AG04450 (cell line): ENCODE data around the gene ROGDI. TPM values are rescaled to one million over a fixed set of nuclear protein-coding genes. Genes with fewer than 3 reads are reported as not detected.

ENCODE experiments used
- CTCF ChIA-PET: fragments of 300-600, 350-600 bp; formaldehyde crosslinking; extraction: SDS; loops from one replicate; lab custom pipeline; 2022; ENCODE audit warnings: antibody characterized with exemption, inconsistent platforms; lab: Charles Lee
- POLR2A ChIA-PET: fragments of 350-600 bp; formaldehyde crosslinking; extraction: SDS; loops from one replicate; lab custom pipeline; 2021; ENCODE audit warnings: antibody characterized with exemption, inconsistent platforms; lab: Yijun Ruan, JAX
- DNase-seq: peaks from one replicate; pipeline ENCODE4 v3.0.0-alpha.2; 2011; ENCODE audit warnings: low read depth, low spot score
- H3K27ac ChIP-seq: one replicate; pipeline ENCODE4 v1.5.1; 2012; ENCODE audit warnings: low read depth, low read length, control low read depth
- H3K27me3 ChIP-seq: one replicate; pipeline ENCODE4 v1.6.0; 2012; ENCODE audit warnings: low read length; ENCODE audit not compliant: control insufficient read depth, insufficient read depth
- H3K4me3 ChIP-seq: 2 replicates; pipeline ENCODE4 v1.5.1; 2011; ENCODE audit warnings: mild to moderate bottlenecking, low read depth, low read length, control low read depth
- H3K9me3 ChIP-seq: 2 replicates; pipeline ENCODE4 v1.5.1; 2012; ENCODE audit warnings: low read length; ENCODE audit not compliant: control insufficient read depth, insufficient read depth
- polyA plus RNA-seq: library from polyadenylated mRNA; depleted of rRNA; stranded (reverse); fragments of >200 nt; gene quantifications from 2 replicates; pipeline ENCODE4 v1.2.3, GENCODE V29; 2011
- TF ChIP-seq, protein P1 (sequence below): IDR thresholded peaks from 2 replicates; pipeline ENCODE4 v1.5.1; 2011; ENCODE audit warnings: low read depth, low read length, control low read depth, inconsistent platforms

ROGDI gene
- polyA plus RNA-seq, 1 experiment = 9.2 TPM

DNA sequence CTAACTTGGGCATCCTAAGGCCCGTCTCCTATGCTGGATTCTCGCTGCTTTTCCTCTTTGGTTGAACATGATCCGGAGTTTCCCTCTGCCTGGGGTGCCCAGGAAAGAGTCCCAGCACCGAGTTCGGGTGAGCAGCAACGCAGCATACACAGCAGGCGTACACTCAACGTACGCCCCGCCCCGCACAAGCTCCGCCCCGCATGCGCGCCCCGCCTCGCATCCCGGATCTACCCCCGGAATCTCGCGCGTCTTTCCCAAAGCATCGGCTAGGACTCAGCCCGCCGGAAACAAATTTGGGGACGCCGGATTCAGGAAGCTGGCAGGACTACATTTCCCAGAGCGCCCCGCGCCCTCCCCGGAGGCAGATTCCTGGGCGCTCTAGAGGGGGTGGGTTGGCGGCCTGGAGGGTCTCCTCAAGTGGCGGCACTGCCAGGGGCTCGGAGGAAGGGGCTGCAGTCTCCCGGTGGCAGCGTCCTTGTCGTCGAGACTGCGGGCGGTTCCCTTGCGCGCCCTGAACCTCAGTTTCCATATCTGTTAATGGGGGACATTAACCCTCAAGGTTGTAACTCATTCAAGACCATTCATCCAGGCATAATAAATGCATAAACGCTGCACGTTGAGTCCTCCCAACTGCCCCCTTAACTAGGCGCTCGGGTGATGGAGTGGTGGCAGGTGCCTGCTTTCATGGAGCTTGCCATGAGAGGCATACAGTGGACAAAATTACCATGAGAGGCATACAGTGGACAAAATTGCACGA, 33.7 kb downstream of the ROGDI start:
- Histone ChIP-seq H3K4me3 (peak overlapping the region; percentile 70), H3K27ac (peak overlapping the region; percentile 61), H3K27me3 (no peaks in the 10 kb centered on the region), H3K9me3 (no peaks in the 10 kb centered on the region; the same call in 1 of the 2 replicates)
- TF ChIP-seq, protein P1, sequence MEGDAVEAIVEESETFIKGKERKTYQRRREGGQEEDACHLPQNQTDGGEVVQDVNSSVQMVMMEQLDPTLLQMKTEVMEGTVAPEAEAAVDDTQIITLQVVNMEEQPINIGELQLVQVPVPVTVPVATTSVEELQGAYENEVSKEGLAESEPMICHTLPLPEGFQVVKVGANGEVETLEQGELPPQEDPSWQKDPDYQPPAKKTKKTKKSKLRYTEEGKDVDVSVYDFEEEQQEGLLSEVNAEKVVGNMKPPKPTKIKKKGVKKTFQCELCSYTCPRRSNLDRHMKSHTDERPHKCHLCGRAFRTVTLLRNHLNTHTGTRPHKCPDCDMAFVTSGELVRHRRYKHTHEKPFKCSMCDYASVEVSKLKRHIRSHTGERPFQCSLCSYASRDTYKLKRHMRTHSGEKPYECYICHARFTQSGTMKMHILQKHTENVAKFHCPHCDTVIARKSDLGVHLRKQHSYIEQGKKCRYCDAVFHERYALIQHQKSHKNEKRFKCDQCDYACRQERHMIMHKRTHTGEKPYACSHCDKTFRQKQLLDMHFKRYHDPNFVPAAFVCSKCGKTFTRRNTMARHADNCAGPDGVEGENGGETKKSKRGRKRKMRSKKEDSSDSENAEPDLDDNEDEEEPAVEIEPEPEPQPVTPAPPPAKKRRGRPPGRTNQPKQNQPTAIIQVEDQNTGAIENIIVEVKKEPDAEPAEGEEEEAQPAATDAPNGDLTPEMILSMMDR = no peak
- ChIA-PET POLR2A (interaction anchor here (0.6 to 1.5 kb wide), 4 partner anchors 14 to 188 kb away, joined by 3 to 11 read pairs (median 3); partner anchors contain the start of genes ANKS3 and DNAAF8), CTCF (interaction anchor here (0.8 to 4.4 kb wide), 2 partner anchors 145 to 187 kb away, joined by 3 to 13 read pairs; partner anchors contain the start of gene MGRN1)
- DNase-seq = peak; percentile 81

DNA sequence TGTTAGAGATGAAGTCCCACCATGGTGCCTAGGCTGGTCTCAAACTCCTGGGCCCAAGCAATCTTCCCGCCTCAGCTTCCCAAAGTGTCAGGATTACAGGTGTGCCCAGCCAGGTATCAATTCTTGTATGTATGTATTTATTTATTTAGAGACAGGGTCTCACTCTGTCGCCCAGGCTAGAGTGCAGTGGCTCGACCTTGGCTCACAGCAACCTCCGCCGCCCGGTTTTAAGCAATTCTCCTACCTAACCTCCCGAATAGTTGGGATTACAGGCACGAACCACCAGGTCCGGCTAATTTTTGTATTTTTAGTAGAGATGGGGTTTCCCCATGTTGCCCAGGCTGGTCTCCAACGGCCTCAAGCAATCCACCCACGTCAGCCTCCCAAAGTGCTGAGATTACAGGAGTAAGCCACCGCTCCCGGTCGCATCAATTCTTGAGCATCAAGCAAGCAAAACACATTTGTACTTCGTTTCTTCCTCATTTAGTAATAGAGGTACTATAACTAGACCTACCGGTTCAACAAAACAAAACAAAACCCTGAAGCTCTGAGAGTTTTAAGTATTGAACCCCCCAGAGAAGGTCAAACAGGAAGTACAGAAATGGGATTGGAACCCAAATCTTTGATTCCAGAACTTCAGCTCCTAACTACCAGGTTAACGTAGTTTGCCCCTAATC, 34.4 kb downstream of the ROGDI start:
- Histone ChIP-seq H3K9me3 (no peaks in the 10 kb centered on the region; the same call in 1 of the 2 replicates), H3K4me3 (peak overlapping the region; percentile 63), H3K27ac (peak overlapping the region; percentile 61), H3K27me3 (no peaks in the 10 kb centered on the region)
- DNase-seq = no peak
- TF ChIP-seq, protein P1 = no peak
- POLR2A ChIA-PET = interaction anchor here (0.6 to 1.5 kb wide), 2 partner anchors 34 to 189 kb away, joined by 3 to 11 read pairs; partner anchors contain the start of genes ANKS3 and DNAAF8
- CTCF ChIA-PET = interaction anchor here (0.8 to 4.4 kb wide), 2 partner anchors 144 to 188 kb away, joined by 3 to 13 read pairs; partner anchors contain the start of gene MGRN1

DNA sequence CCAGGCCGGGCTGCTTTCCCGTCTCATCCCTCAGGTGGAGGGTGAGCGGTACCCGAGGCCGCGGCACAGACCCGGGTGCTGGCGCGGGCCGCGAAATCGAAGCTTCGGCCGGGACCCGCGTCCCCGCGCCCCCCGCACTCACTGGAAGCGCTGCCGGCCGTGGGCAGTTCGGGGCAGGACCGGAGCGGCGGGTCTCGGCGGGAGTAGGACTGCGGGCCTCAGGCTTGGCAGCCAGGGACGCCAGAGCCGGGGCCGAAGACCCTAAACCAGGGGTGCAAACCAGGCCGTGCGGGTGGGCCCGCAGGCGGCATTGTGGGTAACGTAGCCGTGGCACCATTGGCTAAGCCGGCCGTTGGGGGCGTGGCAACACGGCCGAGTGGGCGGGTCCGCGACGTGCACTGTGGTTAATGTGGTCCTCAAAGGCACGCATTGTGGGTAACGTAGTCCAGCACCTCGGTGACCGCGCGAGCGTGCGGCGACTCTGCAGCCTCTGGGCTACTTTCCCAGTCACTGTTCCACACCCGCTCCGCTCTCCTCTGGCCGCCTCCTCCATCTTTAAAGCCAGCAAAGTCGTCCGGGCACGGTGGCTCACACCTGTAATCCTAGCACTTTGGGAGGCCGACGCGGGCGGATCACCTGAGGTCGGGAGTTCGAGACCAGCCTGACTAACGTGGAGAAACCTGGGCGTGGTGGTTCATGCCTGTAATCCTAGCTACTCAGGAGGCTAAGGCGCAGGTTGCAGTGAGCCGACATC, 35.4 kb downstream of the ROGDI start, which contains the start of gene ZNF500:
Gene ZNF500, minus strand, starts transcription at position 288 of the 754 bp plus-strand sequence. CDS start 1,184 bp downstream, outside the sequence.
- ChIA-PET CTCF (interaction anchor here (4.4 kb wide), 1 partner anchor 189 kb away, joined by 13 read pairs; no protein-coding TSS in a partner anchor), POLR2A (interaction anchor here (0.6 kb wide), 2 partner anchors 103 to 362 kb away, joined by 3 to 4 read pairs; no protein-coding TSS in a partner anchor)
- peak; percentile 89 for DNase-seq
- no peaks in the 10 kb centered on the region for H3K27me3 ChIP-seq
- no peaks in the 10 kb centered on the region; the same call in 1 of the 2 replicates for H3K9me3 ChIP-seq
- TF ChIP-seq, protein P1 = no peak
- peak within 1 kb of the TSS; percentile 70 for H3K27ac ChIP-seq
- peak within 1 kb of the TSS; percentile 82 for H3K4me3 ChIP-seq

DNA sequence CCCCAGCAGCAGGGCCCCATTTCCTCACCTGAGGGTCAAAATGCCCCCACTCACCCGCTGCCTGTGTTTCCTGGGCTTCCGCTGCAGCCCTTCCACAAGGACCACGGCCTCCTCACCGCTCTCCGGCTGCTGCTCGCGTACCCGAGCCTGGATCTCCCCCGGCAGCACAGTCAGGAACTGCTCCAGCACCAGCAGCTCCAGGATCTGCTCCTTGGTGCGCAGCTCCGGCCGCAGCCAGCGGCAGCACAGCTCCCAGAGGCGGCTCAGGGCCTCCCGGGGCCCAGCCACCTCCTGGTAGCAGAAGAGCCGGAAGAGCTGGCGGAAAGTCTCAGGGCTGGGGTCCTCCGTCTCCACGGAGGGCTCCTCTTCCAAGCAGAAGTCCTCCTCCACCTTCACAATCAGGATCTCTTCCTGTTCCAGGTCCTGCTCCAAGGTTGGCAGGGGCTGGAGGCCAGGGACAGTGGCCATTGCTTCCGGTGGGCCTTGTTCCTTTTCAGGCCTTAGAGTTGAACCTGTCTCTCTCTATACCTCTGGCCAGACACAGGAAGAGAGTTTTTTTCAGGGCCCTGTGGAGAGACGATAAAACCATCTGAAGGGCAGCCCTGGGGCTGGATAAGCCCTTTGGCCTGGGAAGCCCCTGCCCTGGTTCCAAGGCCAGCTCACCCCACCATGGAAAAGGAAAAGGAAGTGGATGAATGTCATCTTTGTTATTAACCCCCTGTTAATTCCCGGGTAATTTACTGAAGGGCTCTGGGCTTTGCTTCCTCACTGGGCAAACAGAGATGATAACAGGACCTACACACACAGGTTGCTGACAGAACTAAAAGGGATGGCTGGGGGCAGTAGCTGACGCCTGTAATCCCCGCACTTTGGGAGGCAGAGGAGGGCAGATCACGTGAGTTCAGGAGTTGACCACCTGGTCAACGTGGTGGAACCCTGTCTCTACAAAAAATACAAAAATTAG, 36.6 kb downstream of the ROGDI start:
- no peak for DNase-seq

More for the DNA sequence above, 36.6 kb downstream of the ROGDI start:
- Histone ChIP-seq H3K9me3 (no peaks in the 10 kb centered on the region; the same call in 1 of the 2 replicates), H3K27ac (no peak overlapping the region), H3K4me3 (peak overlapping the region; percentile 82), H3K27me3 (no peaks in the 10 kb centered on the region)
- ChIA-PET POLR2A (interaction anchor here (0.7 kb wide), 1 partner anchor 19 kb away, joined by 3 read pairs; no protein-coding TSS in a partner anchor), CTCF (interaction anchor here (1.5 to 4.4 kb wide), 2 partner anchors 142 to 190 kb away, joined by 3 to 13 read pairs; partner anchors contain the start of gene MGRN1)
- TF ChIP-seq, protein P1 = no peak
